HG03159 (cell line): ENCODE data around the gene SOX6.
"Not testable (repeated sequence)": the region's sequence is repeated elsewhere in the genome, so short reads cannot be mapped to it uniquely, and the experiment has no call there.

Experiments
- ATAC-seq: cut with Tn5 transposase; IDR thresholded peaks from one replicate; pipeline ENCODE4 v1.9.1; 2021; ENCODE audit warnings: mild to moderate bottlenecking, moderate library complexity; ENCODE audit not compliant: unreplicated experiment

Gene SOX6

DNA sequence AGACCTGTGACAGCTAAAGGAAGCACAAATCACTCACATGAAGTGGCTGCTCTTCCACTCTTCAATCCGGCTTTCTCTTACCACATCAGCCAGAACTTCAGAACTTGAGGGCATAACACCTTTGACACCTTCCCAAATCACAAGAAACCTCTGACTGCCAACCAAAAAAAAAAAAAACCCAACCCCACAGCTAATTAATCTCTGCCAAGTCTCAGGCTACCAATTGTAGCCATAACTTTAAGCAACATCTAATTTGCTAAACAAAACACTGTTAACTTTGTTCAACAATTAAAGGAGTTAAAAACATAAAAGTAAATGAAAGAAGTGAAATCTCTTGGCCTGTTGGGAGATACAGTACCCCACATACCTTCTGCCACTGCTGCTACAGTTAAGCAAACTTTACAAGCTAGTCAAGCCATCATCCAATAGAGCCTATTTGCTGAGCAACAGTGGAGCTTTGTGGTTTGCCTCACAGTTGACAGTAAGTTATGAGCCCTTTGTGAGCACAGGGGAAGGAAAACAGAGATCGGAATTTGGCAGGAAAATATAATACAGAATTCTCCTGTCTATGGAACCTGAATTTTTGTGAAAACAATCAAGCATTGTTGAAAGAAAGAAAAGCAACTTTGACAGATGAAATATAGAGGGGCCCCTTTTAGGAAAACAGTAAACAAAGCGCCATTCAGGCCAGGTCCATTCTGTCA is at the start of gene SOX6:
SOX6 (minus strand) TSS at position 490 of the 704 bp plus-strand sequence. CDS start 15,298 bp downstream, outside the sequence.
- no peak for ATAC-seq

- ATAC-seq = no peak
Observed at GRCh38 chr11:16404781-16405285, 48.5 kb upstream of the SOX6 start.

- no peak for ATAC-seq
Observed at GRCh38 chr11:16403851-16404250, 47.5 kb upstream of the SOX6 start.

- ATAC-seq = no peak
Observed at GRCh38 chr11:16403448-16403803, 47.1 kb upstream of the SOX6 start.

- ATAC-seq = no peak
Observed at GRCh38 chr11:16402654-16403447, 46.5 kb upstream of the SOX6 start.

DNA sequence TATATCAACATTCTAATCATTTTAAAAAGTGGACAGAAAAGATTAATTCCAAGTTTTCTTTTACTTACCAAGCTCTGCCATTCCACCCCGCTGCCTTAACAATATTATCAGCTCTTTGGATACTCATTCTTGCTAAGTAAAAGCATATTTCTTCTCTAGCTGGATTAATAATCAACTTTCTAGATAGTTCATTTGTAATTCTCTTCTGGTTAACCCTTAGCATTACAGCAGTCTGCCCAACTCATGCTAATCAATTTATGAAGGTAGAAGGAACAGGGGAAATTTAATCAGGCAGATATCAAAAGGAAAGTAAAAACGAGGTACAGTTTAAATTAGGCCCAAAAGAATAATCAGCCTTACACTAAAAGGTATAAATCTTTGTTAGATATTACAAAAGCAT is 41.0 kb upstream of the SOX6 start:
- ATAC-seq = no peak

DNA sequence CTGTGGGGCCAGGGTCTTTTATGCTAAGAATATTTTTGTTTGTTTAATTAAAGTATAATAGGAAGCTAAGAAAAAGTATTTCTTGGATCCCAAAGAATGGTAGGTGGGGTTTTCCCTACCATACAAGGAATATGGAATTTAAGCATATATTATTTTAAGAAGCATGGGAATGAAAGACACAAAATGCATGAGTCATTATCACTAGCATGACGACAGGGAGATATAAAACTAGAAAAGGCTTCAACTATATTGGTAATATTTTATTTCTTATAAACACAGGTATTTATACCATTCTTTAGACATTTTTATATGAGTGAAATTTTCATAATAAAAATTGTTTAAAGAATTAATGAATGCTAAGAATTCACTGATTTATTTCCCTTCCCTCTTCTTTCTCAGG is 39.3 kb upstream of the SOX6 start:
- no peak for ATAC-seq

DNA sequence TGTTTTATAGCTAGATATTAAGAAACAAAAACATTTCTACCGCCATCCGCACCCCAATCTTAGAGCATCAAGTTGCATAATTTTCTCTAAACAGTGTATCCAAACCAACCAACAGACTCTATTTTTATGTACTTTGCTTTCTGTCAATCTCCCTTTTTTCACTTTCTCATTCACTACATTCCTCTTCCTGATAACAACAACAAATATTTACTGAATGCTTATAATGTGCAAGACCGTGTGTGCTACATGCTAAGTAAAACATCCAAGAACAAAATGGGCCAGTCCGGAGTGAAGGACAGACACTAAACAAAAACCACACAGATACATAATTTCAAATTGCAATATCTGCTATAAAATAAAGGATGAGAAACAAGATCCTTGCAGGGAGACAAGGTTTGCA is 38.6 kb upstream of the SOX6 start:
- ATAC-seq = no peak

GRCh38 chr11:16393340-16393739 is 37.0 kb upstream of the SOX6 start:
- no peak for ATAC-seq

DNA sequence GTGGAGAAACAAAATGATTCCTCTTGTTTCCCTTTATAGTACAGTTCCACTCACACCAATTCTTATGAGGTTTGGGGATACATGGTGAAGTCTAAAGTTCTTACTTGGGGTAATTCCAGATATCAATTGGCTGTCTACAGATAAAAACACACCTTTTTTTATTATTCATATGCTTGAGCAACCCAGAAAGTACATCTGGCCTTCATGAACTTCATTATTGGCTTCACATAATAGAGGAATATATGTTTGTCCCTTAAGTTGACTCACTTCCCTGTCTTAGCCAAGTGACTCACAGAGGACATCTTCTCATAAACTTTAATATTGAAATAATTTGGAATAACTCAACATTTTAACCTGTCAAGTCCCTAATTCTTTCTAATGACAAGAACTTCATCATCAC is 36.3 kb upstream of the SOX6 start:
- no peak for ATAC-seq

DNA sequence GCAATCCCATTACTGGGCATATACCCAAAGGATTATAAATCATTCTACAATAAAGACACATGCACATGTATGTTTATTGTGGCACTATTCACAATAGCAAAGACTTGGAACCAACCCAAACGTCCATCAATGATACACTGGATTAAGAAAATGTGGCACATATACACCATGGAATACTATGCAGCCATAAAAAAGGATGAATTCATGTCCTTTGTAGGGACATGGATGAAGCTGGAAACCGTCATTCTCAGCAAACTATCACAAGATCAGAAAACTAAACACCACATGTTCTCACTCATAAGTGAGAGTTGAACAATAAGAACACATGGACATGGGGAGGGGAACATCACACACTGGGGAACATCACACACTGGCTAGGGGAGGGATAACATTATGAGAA is 34.5 kb upstream of the SOX6 start:
- ATAC-seq = not testable (repeated sequence)

GRCh38 chr11:16385099-16385498 is 28.8 kb upstream of the SOX6 start:
- ATAC-seq = no peak

DNA sequence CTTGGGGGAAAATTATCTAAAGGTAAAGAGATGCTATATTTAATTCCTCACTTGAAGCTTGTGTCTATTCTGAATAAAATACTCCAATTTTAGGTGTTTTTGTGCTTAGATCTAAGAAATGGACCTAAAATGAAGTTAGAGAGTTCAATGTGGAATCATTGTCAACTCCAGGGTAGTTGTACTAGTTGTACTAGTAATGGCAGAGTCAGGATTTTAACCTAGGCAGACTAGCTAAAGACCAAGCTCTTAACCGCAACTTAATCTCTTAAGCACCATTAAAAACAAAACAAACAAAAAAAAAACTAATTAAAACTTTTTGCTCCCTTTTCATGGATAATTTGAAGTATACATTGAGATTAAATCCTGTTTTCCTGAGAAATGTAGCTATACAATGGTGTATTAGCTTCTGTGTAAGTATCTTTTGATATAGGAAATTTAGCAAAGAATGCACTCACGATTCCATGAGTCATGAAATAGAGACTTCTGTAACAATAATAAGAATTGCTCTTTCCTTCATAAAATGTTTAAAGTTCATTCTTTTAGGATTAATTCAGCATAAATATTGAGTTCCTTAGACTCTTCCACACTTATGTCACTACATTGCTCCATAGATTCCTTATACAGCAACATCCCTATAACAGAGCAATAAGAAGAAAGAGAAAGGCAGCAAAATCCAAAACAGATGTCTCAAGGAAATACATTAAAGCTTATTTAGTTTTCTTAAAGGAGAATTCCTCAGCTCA is 26.5 kb upstream of the SOX6 start:
- no peak for ATAC-seq

DNA sequence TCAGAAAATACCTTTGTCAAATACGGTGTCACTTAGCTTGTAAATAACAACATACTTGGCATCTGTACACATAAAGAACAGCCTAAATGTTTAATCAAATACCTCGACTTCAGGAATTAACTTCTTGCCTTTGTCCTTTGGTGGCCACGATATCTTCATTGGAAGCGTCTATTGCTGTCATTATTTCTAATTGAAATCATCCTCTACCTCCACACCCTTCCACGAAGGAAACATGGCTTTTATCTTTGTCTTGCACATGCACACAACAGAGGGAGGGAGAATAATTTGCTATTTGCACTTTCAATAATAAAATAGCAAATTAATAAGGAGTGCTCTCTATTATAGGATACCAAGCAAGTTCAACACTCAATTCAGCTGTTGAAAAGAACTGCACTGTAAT is 25.8 kb upstream of the SOX6 start:
- no peak for ATAC-seq

- no peak for ATAC-seq
Observed at GRCh38 chr11:16380941-16381568, 24.7 kb upstream of the SOX6 start.

- ATAC-seq = no peak
Observed at GRCh38 chr11:16378906-16379305, 22.6 kb upstream of the SOX6 start.

- no peak for ATAC-seq
Observed at GRCh38 chr11:16377746-16378145, 21.4 kb upstream of the SOX6 start.

DNA sequence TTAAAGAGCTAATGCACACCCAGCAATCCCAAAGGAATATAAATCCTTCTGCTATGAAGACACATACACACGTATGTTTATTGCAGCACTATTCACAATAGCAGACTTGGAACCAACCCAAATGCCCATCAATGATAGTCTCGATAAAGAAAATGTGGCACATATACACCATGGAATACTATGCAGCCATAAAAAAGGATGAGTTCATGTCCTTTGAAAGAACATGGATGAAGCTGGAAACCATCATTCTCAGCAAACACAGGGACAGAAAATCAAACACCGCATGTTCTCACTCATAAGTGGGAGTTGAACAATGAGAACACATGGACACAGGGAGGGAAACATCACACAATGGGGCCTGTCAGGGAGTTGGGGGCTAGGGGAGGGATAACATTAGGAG is 19.3 kb upstream of the SOX6 start:
- not testable (repeated sequence) for ATAC-seq

GRCh38 chr11:16373768-16374167 is 17.4 kb upstream of the SOX6 start:
- ATAC-seq = no peak

GRCh38 chr11:16372355-16372754 is 16.0 kb upstream of the SOX6 start:
- ATAC-seq = no peak

DNA sequence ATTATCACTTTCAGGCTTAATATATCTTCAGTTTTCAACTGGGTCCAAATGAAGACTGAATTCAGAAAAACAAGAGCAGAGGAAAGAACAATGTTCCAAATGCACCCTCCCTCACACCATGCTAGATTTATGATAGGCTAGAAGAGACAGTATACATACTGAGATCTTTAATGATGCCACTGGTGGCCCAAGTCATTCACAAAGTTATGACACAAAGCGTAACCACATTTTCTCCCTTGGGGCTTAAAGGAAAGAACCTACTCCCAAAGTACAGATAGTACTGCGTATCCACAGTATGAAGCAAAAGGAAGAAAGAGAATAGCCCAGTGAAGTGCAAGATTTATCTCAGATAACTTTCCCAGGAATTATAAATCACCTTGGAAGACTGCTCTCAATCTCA is 10.9 kb upstream of the SOX6 start:
- ATAC-seq = no peak
